GM12891 (cell line): ENCODE data around the gene UTP3.

ENCODE experiments used
- POLR2A ChIP-seq: IDR thresholded peaks from 2 replicates; pipeline ENCODE4 v1.6.1; 2011; ENCODE audit warnings: low read depth, low read length, control low read depth
- POLR2AphosphoS5 ChIP-seq: IDR thresholded peaks from 2 replicates; pipeline ENCODE4 v1.6.1; 2011; ENCODE audit warnings: low read depth, low read length, control low read depth
- TAF1 ChIP-seq: IDR thresholded peaks from 2 replicates; pipeline ENCODE4 v1.6.1; 2011; ENCODE audit warnings: low read depth, low read length, control low read depth

DNA sequence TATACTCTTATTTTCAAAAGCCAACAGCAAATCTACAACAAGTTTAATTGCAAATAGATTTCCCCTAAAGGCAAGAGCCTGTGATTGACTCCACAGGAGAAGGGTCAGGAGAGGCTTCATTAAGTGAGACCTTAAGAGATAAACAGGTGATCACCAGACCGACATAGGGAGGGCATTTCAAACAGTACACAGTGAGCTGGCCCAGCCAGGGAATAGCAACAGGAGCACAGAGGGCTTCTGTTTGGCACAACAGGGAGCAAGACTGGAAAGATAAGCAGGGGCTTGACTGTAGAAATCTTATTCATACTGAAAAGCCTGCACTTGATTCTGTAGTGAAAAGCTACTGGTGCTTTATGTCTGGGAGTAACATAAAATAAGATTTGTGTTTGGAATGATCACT lies 37.3 kb downstream of the UTP3 start:
- TF ChIP-seq POLR2AphosphoS5, result no peak
- no peak for TF ChIP-seq POLR2A
- no peak for TF ChIP-seq TAF1
